IMR-90 (cell line): ENCODE measurements around the gene CNTN4. TPM values are rescaled to one million over a fixed set of nuclear protein-coding genes. Genes with fewer than 3 reads are reported as not detected.

Source experiments
- ATAC-seq: fragments of 200-7000 bp; cut with Tn5 transposase; 2 replicates; pipeline ENCODE4 v1.9.1; 2020; ENCODE audit warnings: low read depth, mild to moderate bottlenecking, moderate library complexity
- BruUV-seq: library from RNA; stranded (reverse); fragments of 400-500 nt; replicated peaks from 2 replicates; lab custom pipeline; 2021; lab: Mats Ljungman, UMichigan
- CTCF ChIA-PET: fragments of 300-600 bp; formaldehyde crosslinking; extraction: SDS; loops from one replicate; lab custom pipeline; 2021; ENCODE audit warnings: antibody characterized with exemption; lab: Yijun Ruan, JAX
- POLR2A ChIA-PET: fragments of 300-600 bp; sonication (Branson Sonifier 250); formaldehyde crosslinking; loops from one replicate; lab custom pipeline; 2022; ENCODE audit warnings: antibody characterized with exemption; ENCODE audit not compliant: unreplicated experiment; lab: Charles Lee
- DNase-seq: peaks from one replicate; pipeline ENCODE4 v3.0.0; 2013
- H2AFZ ChIP-seq: replicated peaks from 2 replicates; pipeline ENCODE3; 2013; ENCODE audit warnings: low read length, mild to moderate bottlenecking; ENCODE audit not compliant: poor library complexity
- H2AK5ac ChIP-seq: 2 replicates; pipeline ENCODE4 v1.6.1; 2013; ENCODE audit warnings: low read depth, low read length, inconsistent platforms
- H2AK9ac ChIP-seq: replicated peaks from 2 replicates; pipeline ENCODE3; 2013; ENCODE audit warnings: mild to moderate bottlenecking, low read depth, low read length, moderate library complexity; ENCODE audit not compliant: poor library complexity
- H2BK120ac ChIP-seq: 2 replicates; pipeline ENCODE4 v1.6.1; 2013; ENCODE audit warnings: low read depth, low read length, inconsistent platforms
- H2BK15ac ChIP-seq: 3 replicates; pipeline ENCODE4 v1.6.1; 2013; ENCODE audit warnings: low read depth, low read length, inconsistent platforms
- H2BK20ac ChIP-seq: 2 replicates; pipeline ENCODE4 v1.6.1; 2013; ENCODE audit warnings: low read depth, mild to moderate bottlenecking, inconsistent platforms, low read length, moderate library complexity
- H2BK5ac ChIP-seq: 2 replicates; pipeline ENCODE4 v1.6.1; 2013; ENCODE audit warnings: mild to moderate bottlenecking, low read depth, low read length, inconsistent platforms; ENCODE audit not compliant: poor library complexity, severe bottlenecking
- H3K14ac ChIP-seq: replicated peaks from 2 replicates; pipeline ENCODE4 v1.6.1; 2013; ENCODE audit warnings: low read depth, low read length, inconsistent platforms
- H3K18ac ChIP-seq: 2 replicates; pipeline ENCODE4 v1.6.1; 2013; ENCODE audit warnings: low read depth, low read length, control low read depth
- H3K23ac ChIP-seq: 2 replicates; pipeline ENCODE4 v1.6.1; 2013; ENCODE audit warnings: low read depth, low read length, inconsistent platforms
- H3K27ac ChIP-seq: 2 replicates; pipeline ENCODE4 v1.5.1; 2013; ENCODE audit warnings: mild to moderate bottlenecking, control low read depth, low read length; ENCODE audit not compliant: insufficient read depth
- H3K27me3 ChIP-seq: 2 replicates; pipeline ENCODE4 v1.6.1; 2013; ENCODE audit warnings: low read length; ENCODE audit not compliant: control insufficient read depth, insufficient read depth
- H3K36me3 ChIP-seq: 2 replicates; pipeline ENCODE4 v1.6.1; 2013; ENCODE audit warnings: low read length, mixed read lengths; ENCODE audit not compliant: control insufficient read depth, insufficient read depth
- H3K4ac ChIP-seq: 2 replicates; pipeline ENCODE4 v1.6.1; 2013; ENCODE audit warnings: low read depth, low read length, inconsistent platforms
- H3K4me1 ChIP-seq: 2 replicates; pipeline ENCODE4 v1.6.1; 2013; ENCODE audit warnings: low read length, mixed read lengths; ENCODE audit not compliant: control insufficient read depth, insufficient read depth
- H3K4me2 ChIP-seq: 2 replicates; pipeline ENCODE4 v1.6.1; 2013; ENCODE audit warnings: low read depth, mild to moderate bottlenecking, control low read depth, low read length, moderate library complexity
- H3K4me3 ChIP-seq: 2 replicates; pipeline ENCODE4 v1.5.1; 2013; ENCODE audit warnings: low read depth, mild to moderate bottlenecking, control low read depth, low read length, moderate library complexity; ENCODE audit not compliant: insufficient read depth
- H3K56ac ChIP-seq: 2 replicates; pipeline ENCODE4 v1.6.1; 2013; ENCODE audit warnings: low read length, inconsistent platforms; ENCODE audit not compliant: insufficient read depth; ENCODE audit errors: extremely low read depth
- H3K79me1 ChIP-seq, 2 experiments: 2 replicates each; pipeline ENCODE4 v1.6.1; 2013; ENCODE audit warnings: low read length in 2 of 2, inconsistent platforms in 1 of 2, low read depth in 1 of 2
- H3K9ac ChIP-seq: 2 replicates; pipeline ENCODE4 v1.6.1; 2013; ENCODE audit warnings: low read depth, low read length, control low read depth
- H3K9me1 ChIP-seq: 2 replicates; pipeline ENCODE4 v1.6.1; 2013; ENCODE audit warnings: low read length, inconsistent platforms; ENCODE audit not compliant: insufficient read depth
- H3K9me3 ChIP-seq: 2 replicates; pipeline ENCODE4 v1.6.1; 2013; ENCODE audit warnings: low read length; ENCODE audit not compliant: control insufficient read depth, insufficient read depth
- H4K20me1 ChIP-seq: 2 replicates; pipeline ENCODE4 v1.6.1; 2013; ENCODE audit warnings: low read length, inconsistent platforms; ENCODE audit not compliant: insufficient read depth
- H4K5ac ChIP-seq: 2 replicates; pipeline ENCODE4 v1.6.1; 2013; ENCODE audit warnings: mild to moderate bottlenecking, low read depth, low read length, control low read depth
- H4K8ac ChIP-seq, 2 experiments: 2 replicates each; pipeline ENCODE4 v1.6.1; 2013; ENCODE audit warnings: low read depth in 2 of 2, low read length in 2 of 2, control low read depth in 1 of 2, inconsistent platforms in 1 of 2
- H4K91ac ChIP-seq: 2 replicates; pipeline ENCODE4 v1.6.1; 2013; ENCODE audit warnings: low read depth, low read length, inconsistent platforms; ENCODE audit not compliant: insufficient read depth
- ELK1 ChIP-seq: fragments of 150-350 bp; IDR thresholded peaks from 2 replicates; pipeline ENCODE4 v1.6.1; 2016; ENCODE audit warnings: low read depth, mild to moderate bottlenecking, low read length, moderate library complexity, borderline replicate concordance
- MAFK ChIP-seq: IDR thresholded peaks from 2 replicates; pipeline ENCODE4 v1.6.1; 2012; ENCODE audit warnings: low read depth, low read length, improper control_type of control experiment
- MAZ ChIP-seq: IDR thresholded peaks from 2 replicates; pipeline ENCODE4 v1.6.1; 2012; ENCODE audit warnings: low read depth, mild to moderate bottlenecking, low read length, improper control_type of control experiment, moderate library complexity, borderline replicate concordance
- NFE2L2 ChIP-seq: fragments of 150-350 bp; IDR thresholded peaks from 2 replicates; pipeline ENCODE4 v1.6.1; 2016; ENCODE audit warnings: low read depth, mild to moderate bottlenecking, low read length
- RFX5 ChIP-seq: IDR thresholded peaks from 2 replicates; pipeline ENCODE4 v1.8.0; 2012; ENCODE audit warnings: low read depth, mild to moderate bottlenecking, low read length, moderate library complexity
- SMC3 ChIP-seq: fragments of 150-350 bp; IDR thresholded peaks from 2 replicates; pipeline ENCODE4 v1.6.1; 2016; ENCODE audit warnings: low read depth, mild to moderate bottlenecking, antibody characterized with exemption, low read length, moderate library complexity
- WGBS, 2 experiments: methylation state at CpG; one replicate each; pipeline versions ENCODE4 v1.1.5 to v1.1.7; 2013; ENCODE audit warnings: missing lambda C conversion rate in 2 of 2; ENCODE audit not compliant: insufficient read length in 1 of 2; ENCODE audit errors: extremely low coverage in 2 of 2; 5-methylcytosine and 5-hydroxymethylcytosine counted together
- dilution Hi-C: fragments of 300-500 bp; cut with HindIII; formaldehyde crosslinking; loops from one replicate; pipeline ENCODE4 v1.14.3; 2018; ENCODE audit warnings: low sequenced_read_pairs; ENCODE audit not compliant: unreplicated experiment
- in situ Hi-C: fragments of 300-500 bp; cut with MboI; formaldehyde crosslinking; loops from 3 replicates; pipeline ENCODE4 v1.14.3; 2019; ENCODE audit warnings: low sequenced_read_pairs, inconsistent platforms, mixed read lengths
- intact Hi-C: fragments of 100-400 bp; cut with micrococcal nuclease; formaldehyde crosslinking; loops from 2 replicates; pipeline ENCODE4 v1.10.0; 2022
- polyA plus RNA-seq, 3 experiments: library from polyadenylated mRNA; depleted of rRNA; stranded (reverse); fragments of >200 nt; gene quantifications; 2 replicates each; pipeline ENCODE4 v1.2.3, GENCODE V29; 2012; ENCODE audit warnings: low replicate concordance in 1 of 3
- total RNA-seq: library from RNA; depleted of rRNA; stranded (reverse); fragments of >200 nt; gene quantifications from 2 replicates; pipeline ENCODE4 v1.2.3, GENCODE V29; 2012
- TF ChIP-seq, protein P1 (sequence below): conservative IDR thresholded peaks from 2 replicates; pipeline ENCODE4 v1.5.1; 2012; ENCODE audit warnings: mild to moderate bottlenecking, low read depth, low read length, improper control_type of control experiment

Gene CNTN4
- total and polyA plus RNA-seq, 2 of the 4 experiments (the other 2 are of a cell fraction) = under 0.01 TPM; not detected in 1

DNA sequence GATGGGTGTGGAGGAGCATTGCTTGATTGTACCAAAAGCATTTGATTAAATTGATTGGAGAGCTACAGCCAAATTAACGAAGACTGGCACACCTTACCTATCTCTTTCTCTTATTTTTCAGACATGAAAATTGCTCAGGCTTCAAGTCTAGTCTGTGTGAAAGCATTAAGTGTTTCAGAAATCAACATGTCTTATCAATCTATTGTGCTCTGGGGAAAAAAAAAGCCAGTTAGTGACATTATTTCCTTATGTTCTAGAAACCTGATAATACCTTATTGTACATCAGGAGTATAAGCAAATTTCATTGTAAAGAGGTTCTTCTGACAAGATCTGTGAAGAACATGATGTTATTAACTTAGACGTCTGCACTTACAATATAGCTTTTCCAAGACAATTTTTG, 546.3 kb downstream of the CNTN4 start:
- Histone ChIP-seq H3K4ac (no peak overlapping the region), H3K36me3 (no peaks in the 10 kb centered on the region), H4K8ac (no peak overlapping the region), H2BK15ac (no peak overlapping the region), H4K91ac (no peak overlapping the region), H3K4me3 (no peak overlapping the region), H3K9me1 (no peaks in the 10 kb centered on the region), H2AFZ (no peak overlapping the region), H3K27me3 (no peaks in the 10 kb centered on the region), H3K4me2 (no peak overlapping the region), H2BK120ac (no peak overlapping the region), H3K56ac (no peak overlapping the region), H3K79me1 (no peaks in the 10 kb centered on the region), H3K27ac (no peak overlapping the region), H4K20me1 (no peaks in the 10 kb centered on the region), H3K9ac (no peak overlapping the region), H2AK9ac (no peak overlapping the region), H4K5ac (no peak overlapping the region), H2AK5ac (no peak overlapping the region), H2BK5ac (no peak overlapping the region), H3K4me1 (no peaks in the 10 kb centered on the region), H3K23ac (no peak overlapping the region), H3K14ac (no peak overlapping the region), H3K9me3 (no peaks in the 10 kb centered on the region), H2BK20ac (no peak overlapping the region), H3K18ac (no peak overlapping the region)
- TF ChIP-seq ELK1 = no peak
- no peak for TF ChIP-seq MAFK
- no peak for TF ChIP-seq SMC3
- no peak for TF ChIP-seq RFX5
- no peak for TF ChIP-seq NFE2L2
- TF ChIP-seq, protein P1, sequence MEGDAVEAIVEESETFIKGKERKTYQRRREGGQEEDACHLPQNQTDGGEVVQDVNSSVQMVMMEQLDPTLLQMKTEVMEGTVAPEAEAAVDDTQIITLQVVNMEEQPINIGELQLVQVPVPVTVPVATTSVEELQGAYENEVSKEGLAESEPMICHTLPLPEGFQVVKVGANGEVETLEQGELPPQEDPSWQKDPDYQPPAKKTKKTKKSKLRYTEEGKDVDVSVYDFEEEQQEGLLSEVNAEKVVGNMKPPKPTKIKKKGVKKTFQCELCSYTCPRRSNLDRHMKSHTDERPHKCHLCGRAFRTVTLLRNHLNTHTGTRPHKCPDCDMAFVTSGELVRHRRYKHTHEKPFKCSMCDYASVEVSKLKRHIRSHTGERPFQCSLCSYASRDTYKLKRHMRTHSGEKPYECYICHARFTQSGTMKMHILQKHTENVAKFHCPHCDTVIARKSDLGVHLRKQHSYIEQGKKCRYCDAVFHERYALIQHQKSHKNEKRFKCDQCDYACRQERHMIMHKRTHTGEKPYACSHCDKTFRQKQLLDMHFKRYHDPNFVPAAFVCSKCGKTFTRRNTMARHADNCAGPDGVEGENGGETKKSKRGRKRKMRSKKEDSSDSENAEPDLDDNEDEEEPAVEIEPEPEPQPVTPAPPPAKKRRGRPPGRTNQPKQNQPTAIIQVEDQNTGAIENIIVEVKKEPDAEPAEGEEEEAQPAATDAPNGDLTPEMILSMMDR = no peak
- TF ChIP-seq MAZ = no peak
- no TSS peak for BruUV-seq
- no CpG with 5 or more reads among the region's 2 CpGs for WGBS, 2 experiments
- in situ Hi-C loops (no loop called here), intact Hi-C loops (no loop called here), dilution Hi-C loops (no loop called here)
- DNase-seq = no peak
- POLR2A ChIA-PET = no interaction called here
- ATAC-seq = no peak
- CTCF ChIA-PET = no interaction called here
